Measurements from ENCODE around the gene SP7. TPM values are rescaled to one million over a fixed set of nuclear protein-coding genes. Genes with fewer than 3 reads are reported as not detected.

SP7 gene
- total and polyA plus RNA-seq, 9 of the 15 experiments (the other 6 are each of a cell fraction or from before 2014, with no cell fraction given), result 0.04 TPM; not detected in 8

GRCh38 chr12:53344824-53345485 lies 8.8 kb upstream of the SP7 start (continued):
- no peak for TF ChIP-seq THAP12 (CRISPR knock-in tag; IDR thresholded peaks at IDR 0.05)
- TF ChIP-seq HNRNPK (IDR thresholded peaks at IDR 0.05; ENCODE audit: low read depth, low read length, poor library complexity, severe bottlenecking), result no peak
- no peak for TF ChIP-seq ZNF274 (IDR thresholded peaks at IDR 0.05; ENCODE audit: borderline replicate concordance, low read depth, low read length)
- TF ChIP-seq BMI1 (IDR thresholded peaks at IDR 0.05; ENCODE audit: low read length), result no peak
- no peak for TF ChIP-seq ZNF407 (IDR thresholded peaks at IDR 0.05; ENCODE audit: low read depth)
- no peak for TF ChIP-seq ZNF668 (CRISPR knock-in tag; IDR thresholded peaks at IDR 0.05)
- peak; percentile 61; the same call in 1 of the 2 replicates for TF ChIP-seq HLTF (IDR thresholded peaks at IDR 0.05)
- TF ChIP-seq KAT8 (IDR thresholded peaks at IDR 0.05; ENCODE audit: low read depth), result no peak
- peak; percentile 72 for TF ChIP-seq ZZZ3 (IDR thresholded peaks at IDR 0.05)
- no peak for TF ChIP-seq ZNF395 (CRISPR knock-in tag; IDR thresholded peaks at IDR 0.05)
- TF ChIP-seq ARID1B (IDR thresholded peaks at IDR 0.05), result 0 out of 2 replicates have a peak, but pooled peaks have one; percentile 19
- no peak for TF ChIP-seq ZNF518B (CRISPR knock-in tag; IDR thresholded peaks at IDR 0.05)

All from K562 (cell line).